RPMI7951 (cell line): ENCODE data around the gene FAM149A. TPM values are rescaled to one million over a fixed set of nuclear protein-coding genes. Genes with fewer than 3 reads are reported as not detected.
A peak's percentile ranks its signal among the peaks of the same experiment; 100 is the strongest.

ENCODE experiments used
- DNase-seq: peaks from one replicate; pipeline ENCODE4 v3.0.0-alpha.2; 2012; ENCODE audit warnings: low read depth
- total RNA-seq: library from RNA; depleted of rRNA; stranded (reverse); fragments of >200 nt; shearing (Covaris generic); gene quantifications from 2 replicates; pipeline ENCODE4 v1.2.3, GENCODE V29; 2014

The FAM149A gene
- total RNA-seq, 1 experiment from 2014 or later: not detected

- no peak for DNase-seq
Observed at GRCh38 chr4:186105647-186106321, 1.3 kb downstream of the FAM149A start.

- DNase-seq: no peak
Observed at GRCh38 chr4:186107947-186108346, 3.4 kb downstream of the FAM149A start.

GRCh38 chr4:186108391-186108790, 3.9 kb downstream of the FAM149A start:
- no peak for DNase-seq

- no peak for DNase-seq
Observed at GRCh38 chr4:186109245-186109644, 4.7 kb downstream of the FAM149A start.

- DNase-seq: no peak
Observed at GRCh38 chr4:186116697-186117096, 12.2 kb downstream of the FAM149A start.

GRCh38 chr4:186118582-186118981, 14.1 kb downstream of the FAM149A start:
- no peak for DNase-seq

- DNase-seq: no peak
Observed at GRCh38 chr4:186121057-186121456, 16.6 kb downstream of the FAM149A start.

GRCh38 chr4:186128842-186129241, 24.3 kb downstream of the FAM149A start:
- no peak for DNase-seq

GRCh38 chr4:186131935-186132334, 27.4 kb downstream of the FAM149A start:
- DNase-seq: no peak

GRCh38 chr4:186132577-186133242, 28.2 kb downstream of the FAM149A start:
- DNase-seq: peak; percentile 8

- no peak for DNase-seq
Observed at GRCh38 chr4:186134257-186134656, 29.8 kb downstream of the FAM149A start.

GRCh38 chr4:186134861-186135260, 30.4 kb downstream of the FAM149A start:
- DNase-seq: no peak

- DNase-seq: peak; percentile 13
Observed at GRCh38 chr4:186137196-186137794, 32.8 kb downstream of the FAM149A start.

GRCh38 chr4:186144198-186144945, 39.9 kb downstream of the FAM149A start:
- DNase-seq: peak; percentile 18

GRCh38 chr4:186144946-186145569, 40.6 kb downstream of the FAM149A start:
- peak; percentile 29 for DNase-seq

- DNase-seq: no peak
Observed at GRCh38 chr4:186146458-186146857, 42.0 kb downstream of the FAM149A start.

- no peak for DNase-seq
Observed at GRCh38 chr4:186148336-186148975, 44.0 kb downstream of the FAM149A start.

- peak; percentile 42 for DNase-seq
Observed at GRCh38 chr4:186149872-186150271, 45.4 kb downstream of the FAM149A start.

GRCh38 chr4:186150926-186151325, 46.4 kb downstream of the FAM149A start:
- DNase-seq: no peak

- no peak for DNase-seq
Observed at GRCh38 chr4:186151499-186151898, 47.0 kb downstream of the FAM149A start.
